Choroid plexus epithelial cell (primary cell): ENCODE results near the gene MYBBP1A.

Source experiments
- DNase-seq: peaks from one replicate; pipeline ENCODE4 v3.0.0-alpha.2; 2010; ENCODE audit warnings: low read depth
- H3K4me3 ChIP-seq: 2 replicates; pipeline ENCODE4 v1.5.1; 2011; ENCODE audit warnings: low read depth, mild to moderate bottlenecking, control low read depth, low read length, moderate library complexity
- TF ChIP-seq, protein P1 (sequence below): conservative IDR thresholded peaks from 2 replicates; pipeline ENCODE4 v1.5.1; 2011; ENCODE audit warnings: low read depth, mild to moderate bottlenecking, control low read depth, inconsistent platforms, low read length, moderate library complexity

MYBBP1A gene

DNA sequence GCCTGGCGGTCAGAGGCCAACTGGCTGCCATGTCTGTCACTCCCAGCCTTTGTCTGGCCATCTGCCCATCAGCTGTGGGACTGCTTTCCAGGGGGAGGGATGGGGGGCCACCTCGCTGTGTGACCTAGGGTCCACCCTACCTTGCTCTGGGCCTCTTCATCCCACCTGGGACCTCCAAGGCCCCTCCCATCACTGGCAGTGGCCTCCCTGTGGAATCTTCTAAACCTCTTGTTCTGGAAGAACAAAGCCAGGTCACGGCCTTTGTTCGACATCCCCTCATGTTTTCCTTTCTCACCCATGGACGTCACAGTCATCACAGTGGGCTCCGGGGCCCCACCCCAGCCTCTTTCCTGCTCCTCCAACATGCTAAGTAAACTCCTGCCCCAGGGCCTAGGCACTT is 32.5 kb downstream of the MYBBP1A start:
- no peak for DNase-seq
- no peak overlapping the region for H3K4me3 ChIP-seq
- TF ChIP-seq, protein P1, sequence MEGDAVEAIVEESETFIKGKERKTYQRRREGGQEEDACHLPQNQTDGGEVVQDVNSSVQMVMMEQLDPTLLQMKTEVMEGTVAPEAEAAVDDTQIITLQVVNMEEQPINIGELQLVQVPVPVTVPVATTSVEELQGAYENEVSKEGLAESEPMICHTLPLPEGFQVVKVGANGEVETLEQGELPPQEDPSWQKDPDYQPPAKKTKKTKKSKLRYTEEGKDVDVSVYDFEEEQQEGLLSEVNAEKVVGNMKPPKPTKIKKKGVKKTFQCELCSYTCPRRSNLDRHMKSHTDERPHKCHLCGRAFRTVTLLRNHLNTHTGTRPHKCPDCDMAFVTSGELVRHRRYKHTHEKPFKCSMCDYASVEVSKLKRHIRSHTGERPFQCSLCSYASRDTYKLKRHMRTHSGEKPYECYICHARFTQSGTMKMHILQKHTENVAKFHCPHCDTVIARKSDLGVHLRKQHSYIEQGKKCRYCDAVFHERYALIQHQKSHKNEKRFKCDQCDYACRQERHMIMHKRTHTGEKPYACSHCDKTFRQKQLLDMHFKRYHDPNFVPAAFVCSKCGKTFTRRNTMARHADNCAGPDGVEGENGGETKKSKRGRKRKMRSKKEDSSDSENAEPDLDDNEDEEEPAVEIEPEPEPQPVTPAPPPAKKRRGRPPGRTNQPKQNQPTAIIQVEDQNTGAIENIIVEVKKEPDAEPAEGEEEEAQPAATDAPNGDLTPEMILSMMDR: no peak

DNA sequence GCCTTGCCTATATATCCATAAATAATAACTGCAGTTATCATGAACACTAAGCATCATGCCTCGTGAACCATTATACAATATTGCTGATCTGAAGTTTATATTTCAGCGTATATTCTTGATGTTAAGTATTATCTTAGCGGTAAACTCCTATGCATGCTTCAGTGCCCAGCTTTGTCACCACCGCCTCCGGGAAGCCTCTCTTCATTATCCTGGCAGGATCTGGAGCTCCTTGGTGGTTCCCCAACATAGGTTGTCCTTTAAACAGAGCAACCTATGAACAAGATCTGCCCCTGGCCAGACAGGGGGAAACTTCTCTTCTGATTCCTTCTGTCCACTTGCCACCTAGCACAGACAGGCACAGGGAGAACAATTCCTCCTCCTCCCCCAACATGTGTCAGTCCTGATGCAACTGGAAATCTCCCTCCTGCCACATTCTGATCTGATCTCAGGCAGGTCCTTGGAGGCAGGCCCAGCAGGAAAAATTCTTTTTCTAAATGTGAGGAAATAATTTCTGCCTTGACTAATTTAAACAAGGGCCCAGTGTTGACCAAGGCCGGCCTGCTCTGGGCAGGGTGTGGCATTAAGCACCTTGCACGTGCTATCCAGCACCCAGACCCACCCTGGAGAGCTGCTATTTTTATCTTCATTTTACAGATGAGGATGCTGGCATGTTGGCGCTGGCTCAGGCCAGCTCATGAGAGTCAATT is 34.1 kb downstream of the MYBBP1A start:
- DNase-seq: peak; percentile 71
- H3K4me3 ChIP-seq: no peak overlapping the region
- TF ChIP-seq, protein P1: no peak

DNA sequence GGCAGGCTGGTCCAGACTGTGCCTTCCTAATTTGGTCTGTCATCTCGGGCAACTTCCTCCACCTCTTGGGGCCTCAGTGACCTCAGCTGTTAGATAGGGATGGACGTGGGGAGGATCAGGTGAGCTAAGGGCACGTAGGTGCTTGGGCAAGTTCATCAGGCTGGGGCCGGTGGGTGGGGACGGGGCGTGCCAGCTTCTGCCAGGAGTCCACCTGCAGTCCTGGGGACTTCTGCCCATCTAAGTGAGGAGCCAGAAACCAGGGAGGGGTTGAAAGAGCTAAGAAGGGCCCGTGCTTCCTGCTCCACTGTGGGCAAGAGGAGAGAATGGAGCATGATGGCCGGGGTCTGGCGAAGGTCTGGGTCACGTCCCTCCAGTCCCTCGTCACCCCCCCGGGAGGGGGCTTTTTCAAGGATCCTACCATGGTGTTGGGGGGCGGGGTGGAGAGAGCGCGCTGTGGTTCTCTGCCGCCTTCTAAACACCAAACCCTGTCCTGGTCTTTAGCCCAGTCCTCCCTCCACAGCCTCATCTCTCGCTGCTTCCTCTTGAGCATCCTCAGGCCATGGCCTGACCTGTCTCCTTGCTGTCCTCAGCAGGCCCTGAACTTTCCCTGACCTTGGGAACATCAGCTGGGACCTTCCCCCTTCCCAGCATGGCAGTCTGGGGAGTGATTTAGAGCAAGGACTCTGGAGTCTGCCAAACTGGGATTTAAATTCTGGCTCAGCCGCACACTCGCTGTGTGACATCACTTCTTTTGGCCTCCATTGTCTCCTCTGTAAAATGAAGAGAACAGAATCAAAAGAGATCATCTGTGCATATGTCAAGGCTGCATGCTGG is 34.9 kb downstream of the MYBBP1A start:
- H3K4me3 ChIP-seq: no peak overlapping the region
- no peak for DNase-seq
- TF ChIP-seq, protein P1: no peak

DNA sequence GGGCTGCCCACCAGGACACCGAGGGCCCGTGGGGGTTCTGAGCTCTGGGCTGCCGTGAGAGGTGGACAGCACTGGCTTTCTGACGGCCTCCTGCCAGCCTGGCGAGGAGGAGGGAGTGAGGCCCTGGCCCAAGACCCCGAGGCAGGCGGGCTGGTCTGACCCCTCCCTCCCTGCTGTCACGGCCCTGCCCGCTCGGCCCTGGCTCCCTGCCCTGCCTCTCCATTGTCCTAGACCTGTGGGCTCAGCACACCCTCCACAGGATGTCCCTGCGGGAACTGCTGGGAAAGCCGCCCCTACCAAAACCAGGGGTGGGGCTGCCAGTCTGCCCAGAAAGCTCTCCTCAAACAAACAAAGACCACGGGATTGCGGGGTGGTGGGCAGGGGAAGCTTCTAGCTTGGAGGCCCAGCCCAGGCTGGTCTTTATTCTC is 35.8 kb downstream of the MYBBP1A start:
- no peak for DNase-seq
- TF ChIP-seq, protein P1: no peak
- no peak overlapping the region for H3K4me3 ChIP-seq

DNA sequence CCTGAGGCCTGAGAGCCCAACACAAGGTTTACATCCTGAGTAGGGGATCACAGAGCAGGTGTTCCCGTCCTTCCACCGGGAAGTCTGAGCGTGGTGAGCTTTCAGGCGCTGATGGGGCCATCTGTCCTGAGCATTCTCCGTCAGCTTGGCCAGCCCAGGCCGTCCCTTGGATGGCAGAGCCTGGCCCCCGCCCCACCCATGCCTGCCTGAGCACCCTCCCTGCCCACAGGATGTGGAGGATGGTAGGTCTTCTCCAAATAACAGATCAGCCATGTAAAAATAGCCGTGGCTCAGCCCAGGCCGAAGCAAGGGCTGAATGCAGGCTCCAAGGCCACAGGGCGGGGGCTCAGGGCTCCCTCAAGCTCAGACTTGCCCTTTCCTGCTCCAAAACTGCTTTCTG is 36.3 kb downstream of the MYBBP1A start:
- TF ChIP-seq, protein P1: no peak
- no peak for DNase-seq
- H3K4me3 ChIP-seq: no peak overlapping the region

DNA sequence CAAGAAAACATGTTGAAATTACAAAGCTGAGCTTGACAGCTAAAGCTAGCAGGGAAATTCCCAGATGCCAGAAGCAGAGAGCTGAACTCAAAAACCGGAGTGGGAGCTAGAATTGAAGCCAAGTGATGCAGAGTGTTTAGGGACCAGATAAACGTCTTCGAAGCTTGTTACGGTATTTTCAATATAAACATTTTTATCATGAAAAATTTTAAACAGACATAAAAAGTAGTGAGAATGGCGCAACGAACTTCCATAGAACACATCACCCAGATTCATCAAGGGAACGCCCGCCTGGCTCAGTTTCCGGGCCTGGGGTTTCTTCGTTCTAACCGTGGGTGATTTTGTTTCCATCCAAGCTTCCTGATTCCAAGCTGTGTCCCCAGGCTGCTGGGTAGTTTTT is 38.4 kb downstream of the MYBBP1A start:
- TF ChIP-seq, protein P1: no peak
- no peak overlapping the region for H3K4me3 ChIP-seq
- DNase-seq: peak; percentile 74
